ENCODE measurements around the gene JAML.

- TF ChIP-seq MIER1 (IDR thresholded peaks at IDR 0.05; ENCODE audit: low read depth) (no peak), ZNF239 (CRISPR knock-in tag; IDR thresholded peaks at IDR 0.05) (no peak), NFRKB (IDR thresholded peaks at IDR 0.05; ENCODE audit: low read depth) (no peak), ZNF274 (IDR thresholded peaks at IDR 0.05; ENCODE audit: borderline replicate concordance, low read depth, low read length) (no peak), SIN3B (IDR thresholded peaks at IDR 0.05; ENCODE audit: low read depth) (no peak), HNRNPK (IDR thresholded peaks at IDR 0.05; ENCODE audit: low read depth, low read length, poor library complexity, severe bottlenecking) (no peak), STAT5B (CRISPR knock-in tag; IDR thresholded peaks at IDR 0.05) (no peak), YY1 (IDR thresholded peaks at IDR 0.05; ENCODE audit: borderline replicate concordance in 1 of 3, control insufficient read depth in 1 of 3, extremely low read depth in 1 of 3, insufficient read depth in 3 of 3, insufficient read length in 1 of 3, insufficient replicate concordance in 2 of 3, low read depth in 1 of 3, low read length in 2 of 3) (no peak)
- TF ChIP-seq, protein P1, sequence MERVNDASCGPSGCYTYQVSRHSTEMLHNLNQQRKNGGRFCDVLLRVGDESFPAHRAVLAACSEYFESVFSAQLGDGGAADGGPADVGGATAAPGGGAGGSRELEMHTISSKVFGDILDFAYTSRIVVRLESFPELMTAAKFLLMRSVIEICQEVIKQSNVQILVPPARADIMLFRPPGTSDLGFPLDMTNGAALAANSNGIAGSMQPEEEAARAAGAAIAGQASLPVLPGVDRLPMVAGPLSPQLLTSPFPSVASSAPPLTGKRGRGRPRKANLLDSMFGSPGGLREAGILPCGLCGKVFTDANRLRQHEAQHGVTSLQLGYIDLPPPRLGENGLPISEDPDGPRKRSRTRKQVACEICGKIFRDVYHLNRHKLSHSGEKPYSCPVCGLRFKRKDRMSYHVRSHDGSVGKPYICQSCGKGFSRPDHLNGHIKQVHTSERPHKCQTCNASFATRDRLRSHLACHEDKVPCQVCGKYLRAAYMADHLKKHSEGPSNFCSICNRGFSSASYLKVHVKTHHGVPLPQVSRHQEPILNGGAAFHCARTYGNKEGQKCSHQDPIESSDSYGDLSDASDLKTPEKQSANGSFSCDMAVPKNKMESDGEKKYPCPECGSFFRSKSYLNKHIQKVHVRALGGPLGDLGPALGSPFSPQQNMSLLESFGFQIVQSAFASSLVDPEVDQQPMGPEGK (CRISPR knock-in tag; IDR thresholded peaks at IDR 0.05; ENCODE audit: borderline replicate concordance), result no peak
These were observed 9.5 kb downstream of the JAML start for GRCh38 chr11:118215262-118215661.
